ENCODE results near the gene PRAC2.

Gene PRAC2

DNA sequence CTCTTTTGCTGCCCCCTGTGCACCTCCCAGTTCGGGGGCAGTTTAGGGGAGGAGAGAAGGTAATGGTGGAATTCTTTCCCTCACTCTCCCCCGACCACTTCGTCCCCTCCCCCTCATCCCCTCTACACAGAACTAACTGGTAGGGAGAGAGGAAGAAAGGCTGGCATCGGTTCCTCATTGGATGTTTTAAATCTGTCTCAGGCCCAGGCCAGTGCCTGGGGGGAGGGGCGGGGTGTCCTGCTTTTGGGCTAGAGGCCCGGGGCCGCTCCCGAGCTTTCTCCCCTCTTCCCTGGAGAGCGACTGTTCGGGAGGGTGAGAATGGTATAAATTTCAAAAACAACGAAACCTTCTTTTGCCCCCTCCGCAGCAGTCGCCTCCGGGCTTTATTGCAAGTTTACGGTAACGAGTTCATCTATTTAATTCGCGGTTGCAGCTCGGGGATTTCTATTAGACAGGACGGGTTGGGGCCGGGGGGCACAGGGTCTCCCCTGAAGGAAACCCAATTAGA, at the start of gene PRAC2:
PRAC2 (plus strand) TSS at position 271 of the 508 bp plus-strand sequence. CDS start 1,226 bp downstream, outside the sequence.
- in situ Hi-C loops (cut with HindIII; ENCODE audit: low sequenced_read_pairs): no loop called here

DNA sequence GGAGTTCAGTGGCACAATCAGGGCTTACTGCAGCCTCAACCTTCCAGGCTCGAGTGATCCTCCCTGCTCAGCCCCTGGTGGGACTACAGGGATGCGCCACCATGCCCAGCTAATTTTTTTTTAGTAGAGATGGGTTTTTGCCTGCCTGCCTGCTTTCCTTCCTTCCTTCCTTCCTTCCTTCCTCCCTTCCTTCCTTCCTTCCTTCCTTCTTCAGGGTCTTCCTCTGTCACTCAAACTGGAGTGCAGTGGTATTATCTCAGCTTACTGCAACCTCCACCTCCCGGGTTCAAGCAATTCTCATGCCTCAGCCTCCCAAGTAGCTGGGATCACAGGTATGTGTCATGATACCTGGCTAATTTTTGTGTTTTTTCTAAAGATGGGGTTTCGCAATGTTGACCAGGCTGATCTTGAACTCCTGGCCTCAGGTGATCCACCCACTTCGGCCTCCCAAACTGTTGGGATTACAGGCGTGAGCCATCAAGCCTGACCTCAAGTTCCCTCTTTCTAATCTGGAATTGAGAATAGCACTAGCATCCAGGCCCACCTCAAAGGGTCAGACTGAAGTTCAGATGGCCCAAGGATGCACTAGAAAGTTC, 45.9 kb upstream of the PRAC2 start:
- in situ Hi-C loops (cut with HindIII; ENCODE audit: low sequenced_read_pairs): loop anchor here (5.0 kb wide), 1 partner anchor 75 kb away; no protein-coding TSS in a partner anchor

DNA sequence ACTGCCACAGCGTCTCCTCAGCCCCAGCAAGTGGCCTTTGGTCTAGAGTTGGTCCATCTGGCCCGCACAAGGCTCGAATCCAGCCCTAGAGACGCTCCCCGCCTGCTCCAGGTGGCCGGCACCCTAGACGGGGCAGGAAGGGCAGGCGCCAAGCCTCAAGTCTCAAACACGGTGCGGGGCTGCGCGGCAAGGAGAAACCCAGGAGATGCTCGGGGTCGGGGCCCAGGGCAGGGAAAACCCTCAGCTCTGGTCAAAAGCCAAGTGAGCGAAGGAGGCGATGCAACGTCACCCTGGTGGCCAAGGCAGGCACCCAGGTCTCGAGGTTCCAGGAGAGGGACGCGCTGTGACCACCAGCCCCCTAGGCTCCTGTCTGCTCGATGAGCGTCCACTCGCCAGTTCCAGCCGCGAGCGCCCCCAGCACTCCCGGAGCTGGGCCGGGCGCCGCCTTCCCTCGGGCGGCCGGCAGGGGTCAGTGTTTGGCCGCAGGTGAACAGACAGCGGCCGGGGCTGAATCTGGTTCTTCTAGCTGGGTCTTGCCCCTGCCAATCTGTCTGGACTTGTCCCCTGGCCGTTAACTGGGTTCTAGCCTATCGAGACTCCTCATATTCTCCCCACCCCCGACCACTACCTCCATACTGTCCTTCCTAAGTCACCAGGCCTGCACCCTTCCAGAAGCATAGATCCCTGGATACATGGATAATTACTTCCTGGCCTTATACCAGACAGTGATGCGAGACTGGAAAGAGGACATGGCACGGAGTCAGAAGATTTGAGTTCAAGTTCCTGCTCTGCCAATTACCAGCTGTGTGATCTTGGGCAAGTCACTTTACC, 44.6 kb upstream of the PRAC2 start:
- in situ Hi-C loops (cut with HindIII; ENCODE audit: low sequenced_read_pairs): loop anchor here (5.0 kb wide), 1 partner anchor 74 kb away; no protein-coding TSS in a partner anchor

DNA sequence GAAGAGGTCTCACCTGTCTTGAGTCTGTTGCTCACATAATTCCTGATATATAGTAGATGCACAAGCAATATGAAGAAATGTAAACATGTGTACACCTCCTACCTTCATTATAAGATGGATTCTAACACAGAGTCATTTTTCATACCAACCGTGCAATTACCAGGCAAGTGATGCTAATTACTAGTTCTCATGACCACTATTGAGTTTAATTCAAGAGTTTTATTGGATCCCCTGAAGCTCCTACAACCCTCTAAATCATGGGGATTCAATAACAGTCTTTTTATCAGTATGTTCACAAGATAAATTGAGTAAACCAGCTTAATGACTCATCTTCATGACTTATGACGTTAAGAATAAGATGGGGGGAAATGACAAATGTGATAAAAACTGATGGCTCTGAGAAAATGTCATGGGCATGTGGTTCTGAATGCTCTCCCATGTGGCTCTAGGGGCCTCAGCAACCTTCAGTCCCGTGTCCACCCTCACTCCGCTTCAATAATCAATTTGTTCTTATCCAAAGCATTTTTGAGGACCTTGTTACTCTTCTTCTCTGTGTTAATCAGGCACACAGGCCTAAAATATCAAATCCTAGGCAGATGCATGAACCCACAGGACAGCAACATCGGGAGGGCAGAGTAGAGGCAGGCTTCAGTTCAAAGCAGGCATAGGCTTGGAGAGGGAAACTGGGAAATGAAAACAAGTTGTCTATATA, 43.4 kb upstream of the PRAC2 start:
- in situ Hi-C loops (cut with HindIII; ENCODE audit: low sequenced_read_pairs): loop anchor here (5.0 kb wide), 1 partner anchor 73 kb away; no protein-coding TSS in a partner anchor

DNA sequence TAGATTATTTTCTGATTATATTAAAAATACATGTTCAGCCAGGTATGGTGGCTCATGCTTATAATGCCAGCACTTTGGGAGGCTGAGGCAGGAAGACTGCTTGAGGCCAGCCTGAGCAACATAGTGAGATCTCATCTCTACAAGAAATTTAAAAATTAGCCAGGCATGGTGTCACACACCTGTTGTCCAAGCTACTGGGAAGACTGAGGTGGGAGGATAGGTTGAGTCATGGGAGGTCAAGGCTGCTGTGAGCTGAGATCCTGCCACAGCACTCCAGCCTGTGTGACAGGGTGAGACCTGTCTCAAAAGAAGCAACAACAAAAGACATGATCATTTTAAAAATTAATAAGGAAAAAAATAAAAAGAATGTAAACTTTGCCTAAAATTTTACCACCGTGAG, 41.4 kb upstream of the PRAC2 start:
- in situ Hi-C loops (cut with HindIII; ENCODE audit: low sequenced_read_pairs): no loop called here

DNA sequence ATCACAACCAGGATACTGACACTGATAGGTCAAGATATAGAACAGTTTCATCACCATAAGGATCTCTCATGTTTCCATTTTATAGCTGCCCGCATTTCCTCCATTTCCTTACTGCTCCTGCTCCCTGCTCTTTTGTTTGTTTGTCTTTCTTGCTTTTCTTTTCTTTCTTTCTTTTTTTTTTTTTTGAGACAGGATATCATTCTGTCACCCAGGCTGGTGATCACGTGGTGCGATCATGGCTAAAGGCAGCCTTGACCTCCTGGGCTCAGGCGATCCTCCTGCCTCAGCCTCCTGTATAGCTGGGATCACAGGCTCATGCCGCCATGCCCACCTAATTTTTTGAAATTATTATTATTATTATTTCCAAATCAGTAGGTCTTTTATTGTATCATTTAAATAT, 32.3 kb upstream of the PRAC2 start:
- in situ Hi-C loops (cut with HindIII; ENCODE audit: low sequenced_read_pairs): no loop called here

DNA sequence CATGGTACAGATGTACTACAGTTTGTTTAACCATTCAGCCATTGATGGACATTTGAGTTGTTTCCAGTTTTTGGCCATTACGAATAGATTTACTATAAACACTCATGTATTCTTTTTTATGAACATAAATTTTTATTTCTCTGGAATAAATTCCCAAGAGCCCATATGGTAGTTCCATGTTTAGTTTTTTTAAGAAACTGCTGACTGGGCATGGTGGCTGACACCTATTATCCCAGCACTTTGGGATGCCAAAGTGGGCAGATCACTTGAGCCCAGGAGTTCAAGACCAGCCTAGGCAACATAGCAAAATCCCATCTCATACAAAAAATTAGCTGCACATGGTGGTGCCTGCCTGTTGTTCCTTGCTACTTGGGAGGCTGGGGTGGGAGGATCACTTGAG, 30.9 kb upstream of the PRAC2 start:
- in situ Hi-C loops (cut with HindIII; ENCODE audit: low sequenced_read_pairs): no loop called here

DNA sequence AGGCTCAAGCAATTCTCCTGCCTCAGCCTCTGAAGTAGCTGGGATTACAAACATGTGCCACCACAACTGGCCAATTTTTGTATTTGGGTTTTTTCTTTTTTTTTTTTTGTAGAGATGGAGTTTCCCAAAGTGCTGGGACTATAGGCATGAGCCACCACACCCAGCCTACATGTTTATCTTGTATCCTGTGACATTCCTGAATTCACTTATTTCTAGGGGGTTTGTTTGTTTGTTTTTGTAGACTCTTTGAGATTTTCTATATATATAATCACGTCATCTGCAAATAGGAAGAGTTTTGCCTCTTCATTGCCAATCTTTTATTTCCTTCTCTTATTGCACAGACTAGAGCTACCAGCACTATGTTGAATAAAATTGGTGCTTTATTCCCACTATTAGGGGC, 29.8 kb upstream of the PRAC2 start:
- in situ Hi-C loops (cut with HindIII; ENCODE audit: low sequenced_read_pairs): no loop called here

DNA sequence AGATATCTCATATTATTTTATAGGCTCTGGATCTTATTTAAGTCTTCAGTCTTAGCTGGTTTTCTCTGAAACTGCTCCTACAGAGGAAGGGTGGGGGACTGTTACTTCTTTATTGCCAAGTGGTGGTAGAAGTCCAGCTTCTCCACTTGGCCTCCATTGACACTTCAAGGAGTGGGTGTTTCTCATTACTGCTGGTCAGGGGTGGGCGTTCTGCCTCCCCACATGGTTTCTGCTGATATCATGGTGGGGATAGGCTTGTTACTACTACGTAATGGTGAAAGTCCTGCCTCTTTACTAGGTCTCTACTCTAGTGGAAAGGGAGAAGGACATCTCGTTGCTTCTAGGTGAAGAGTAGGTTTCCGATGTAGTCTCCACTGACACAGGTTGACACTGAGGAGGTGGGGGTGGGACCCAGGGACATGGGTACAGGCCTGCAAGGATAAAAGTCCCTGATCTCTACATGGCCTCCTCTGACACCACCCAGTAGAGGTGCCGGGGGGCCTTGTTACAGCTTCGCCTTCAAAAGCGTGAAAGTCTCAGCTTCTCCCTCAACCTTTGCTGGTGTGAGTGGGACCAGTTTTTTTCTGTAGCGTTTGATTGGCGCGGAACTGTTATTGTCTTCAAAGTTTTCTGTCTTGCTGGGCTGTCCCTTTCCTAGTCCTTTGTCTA, 21.0 kb upstream of the PRAC2 start:
- in situ Hi-C loops (cut with HindIII; ENCODE audit: low sequenced_read_pairs): no loop called here

DNA sequence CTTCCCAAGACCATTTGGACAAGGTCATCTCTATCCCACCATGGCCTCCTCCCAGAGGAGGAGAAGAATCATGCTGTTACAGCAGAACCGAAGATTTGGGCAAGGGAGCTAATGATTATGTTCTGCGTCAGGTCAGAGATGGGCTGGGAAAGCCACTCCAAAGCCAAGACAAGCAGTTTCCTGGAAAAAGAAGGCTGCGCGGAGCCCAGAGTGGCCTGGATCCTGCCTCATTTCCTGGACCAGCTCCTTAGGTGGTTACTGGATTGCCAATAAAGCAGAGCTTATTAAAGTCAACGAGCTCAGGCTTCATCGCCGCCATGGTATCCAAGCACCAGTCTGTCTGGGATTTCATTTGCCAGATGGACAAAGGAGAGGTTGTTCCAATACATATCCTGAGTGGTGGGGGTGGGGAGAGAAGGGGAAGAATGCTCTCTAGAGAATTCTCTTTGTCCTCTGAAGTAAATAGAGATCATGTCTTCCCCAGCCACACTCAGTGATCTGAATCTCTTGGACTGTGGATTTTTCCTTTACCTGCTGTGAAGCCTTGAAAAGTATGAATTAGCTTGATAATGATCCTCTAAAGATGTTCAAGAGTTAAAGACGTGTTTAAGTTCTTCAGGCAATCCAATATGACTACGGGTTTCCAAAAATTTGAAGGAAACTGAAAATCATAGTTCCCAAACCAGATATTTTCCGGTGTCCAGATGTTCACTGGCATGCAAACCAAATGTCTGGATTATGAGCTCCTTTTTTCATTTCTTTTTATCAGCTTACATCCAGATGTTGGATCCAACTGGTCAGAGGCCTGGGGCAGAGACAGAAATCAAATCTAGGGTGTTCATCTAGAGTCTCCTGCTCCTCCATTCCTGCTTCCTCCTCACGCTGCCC, 18.4 kb upstream of the PRAC2 start:
- in situ Hi-C loops (cut with HindIII; ENCODE audit: low sequenced_read_pairs): no loop called here

DNA sequence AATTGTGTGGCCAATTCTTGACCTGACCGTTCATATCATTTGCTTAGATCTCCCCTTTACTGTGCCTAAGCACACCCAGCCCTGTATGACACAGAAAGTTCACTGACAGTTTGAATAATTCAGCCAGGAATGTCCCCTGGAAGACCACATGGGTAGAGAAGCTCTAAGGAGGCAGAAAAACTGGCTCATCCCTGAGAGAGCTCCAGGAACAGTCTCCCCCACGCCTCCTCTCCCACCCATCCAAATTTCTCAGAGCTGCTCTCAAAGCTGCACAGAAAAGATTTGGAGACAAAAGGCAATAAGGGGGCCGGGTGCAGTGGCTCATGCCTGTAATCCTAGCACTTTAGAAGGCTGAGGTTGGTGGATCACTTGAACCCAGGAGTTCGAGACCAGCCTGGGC, 11.9 kb upstream of the PRAC2 start:
- in situ Hi-C loops (cut with HindIII; ENCODE audit: low sequenced_read_pairs): no loop called here

DNA sequence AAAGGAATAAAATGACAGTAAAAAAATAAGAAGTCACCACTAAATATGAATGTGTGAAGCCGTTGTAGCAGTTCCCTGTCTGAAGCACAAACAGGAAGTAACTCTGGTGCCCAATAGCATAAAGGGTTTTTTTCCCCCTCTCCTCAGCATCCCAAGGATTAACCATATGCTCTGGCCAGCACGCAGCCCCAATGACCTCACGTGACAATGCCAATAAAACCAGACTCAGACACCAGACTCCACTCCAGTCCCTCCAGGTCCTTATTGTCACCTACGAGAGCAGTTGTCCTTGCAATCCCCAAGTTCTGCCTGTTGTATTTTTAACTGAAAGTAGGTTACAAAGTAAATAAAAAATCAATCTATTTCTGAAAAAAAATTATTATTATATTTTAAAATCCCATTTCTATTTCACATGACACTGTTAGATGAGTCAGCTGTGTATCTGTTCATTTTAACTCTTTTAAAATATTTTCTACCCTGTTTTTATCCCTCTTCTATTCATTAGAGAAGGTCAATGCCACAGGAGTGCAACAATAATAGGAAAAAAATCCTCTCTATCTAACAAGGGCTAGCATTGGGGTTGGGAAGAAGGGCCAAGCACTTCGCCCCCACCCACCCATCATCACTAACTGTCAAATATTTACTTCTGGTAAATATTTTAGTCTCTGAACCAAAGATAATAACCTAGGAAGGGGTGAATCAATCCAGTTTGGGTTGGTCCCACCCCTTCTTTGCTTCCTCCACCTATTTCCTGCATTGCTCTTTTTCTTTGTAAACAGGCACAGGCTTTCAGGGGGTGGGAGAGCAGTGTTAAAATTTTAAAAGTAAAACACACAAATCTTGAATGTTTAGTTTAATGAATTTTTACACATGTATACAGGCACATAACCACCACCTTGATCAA, 7.2 kb upstream of the PRAC2 start:
- in situ Hi-C loops (cut with HindIII; ENCODE audit: low sequenced_read_pairs): loop anchor here (5.0 kb wide), 1 partner anchor 93 kb away; no protein-coding TSS in a partner anchor

DNA sequence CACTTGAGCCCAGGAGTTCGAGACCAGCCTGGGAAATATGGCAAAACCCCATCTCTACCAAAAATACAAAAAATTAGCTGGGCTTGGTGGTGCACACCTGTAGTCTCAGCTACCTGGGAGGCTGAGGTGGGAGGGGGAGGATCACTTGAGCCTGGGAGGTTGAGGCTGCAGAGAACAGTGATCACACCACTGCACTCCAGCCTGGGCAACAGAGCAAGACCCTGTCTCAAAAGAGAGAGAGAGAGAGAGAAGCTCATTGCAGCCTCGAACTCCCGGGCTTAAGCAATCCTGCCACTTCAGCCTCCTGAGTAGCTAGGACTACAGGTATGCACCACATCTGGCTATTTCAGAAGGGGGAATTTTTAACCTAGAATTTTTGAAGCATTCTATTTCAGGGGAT, 6.4 kb upstream of the PRAC2 start:
- in situ Hi-C loops (cut with HindIII; ENCODE audit: low sequenced_read_pairs): loop anchor here (5.0 kb wide), 1 partner anchor 94 kb away; no protein-coding TSS in a partner anchor

DNA sequence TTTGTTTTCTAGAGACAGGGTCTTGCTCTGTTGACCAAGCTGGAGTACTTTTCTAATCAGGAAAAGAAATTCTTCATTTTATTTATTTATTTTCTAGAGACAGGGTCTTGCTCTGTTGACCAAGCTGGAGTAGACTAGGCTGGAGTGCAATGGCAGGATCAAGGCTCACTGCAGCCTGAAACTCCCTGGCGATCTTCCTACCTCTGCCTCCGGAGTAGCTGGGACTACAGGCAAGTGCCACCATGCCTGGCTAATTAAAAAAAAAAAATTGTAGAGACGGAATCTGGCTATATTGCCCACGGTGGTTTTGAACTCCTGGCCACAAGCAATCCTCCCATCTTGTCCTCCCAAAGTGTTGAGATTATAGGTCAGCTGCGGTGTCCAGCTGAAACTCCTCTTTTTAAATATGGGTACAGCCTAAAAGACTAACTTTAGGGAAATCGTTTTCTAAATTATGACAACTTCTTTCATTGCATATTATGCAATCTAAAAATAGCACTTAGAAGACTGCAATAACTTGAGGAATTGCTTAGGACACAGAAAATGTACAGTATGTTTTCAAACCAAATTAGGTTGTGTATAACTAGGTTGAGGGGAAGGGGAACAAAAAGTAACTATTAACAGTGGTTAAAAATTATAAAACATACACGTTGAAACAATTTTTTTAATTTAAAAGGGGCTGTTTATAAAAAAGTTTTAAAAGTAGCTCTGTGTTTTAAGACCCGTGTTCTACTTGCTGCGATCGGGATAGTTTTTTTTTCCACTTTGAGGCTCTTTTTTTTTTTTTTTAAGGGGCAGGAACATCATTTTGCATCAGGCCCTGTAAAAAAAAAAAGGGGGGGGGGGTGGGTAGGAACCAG, 5.4 kb upstream of the PRAC2 start:
- in situ Hi-C loops (cut with HindIII; ENCODE audit: low sequenced_read_pairs): loop anchor here (5.0 kb wide), 1 partner anchor 95 kb away; no protein-coding TSS in a partner anchor

DNA sequence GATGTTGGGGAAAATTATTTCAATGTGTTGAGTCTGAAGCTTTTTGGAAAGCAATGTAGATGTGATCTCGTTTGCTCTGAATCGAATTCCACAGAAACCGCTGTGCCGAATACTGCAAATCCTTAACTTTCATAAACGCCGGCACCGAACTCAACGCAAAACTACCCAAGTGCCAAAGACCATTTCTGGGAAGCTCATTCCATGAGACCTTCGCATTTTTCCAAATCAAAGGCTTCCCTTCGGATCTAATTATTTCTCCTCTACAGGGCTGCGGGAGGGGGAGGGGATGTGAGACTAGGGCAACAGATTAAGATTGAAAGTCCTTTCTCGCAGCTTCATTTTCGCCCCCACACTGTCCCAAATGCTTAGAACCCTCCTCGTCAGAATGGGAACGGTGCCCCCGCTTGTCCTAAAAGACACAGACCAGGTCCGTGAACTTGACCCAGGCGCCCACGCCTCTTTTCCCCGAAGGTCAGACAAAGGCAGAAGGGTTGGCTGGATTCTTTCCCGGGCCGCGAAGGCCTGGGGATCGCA, 4.7 kb upstream of the PRAC2 start:
- in situ Hi-C loops (cut with HindIII; ENCODE audit: low sequenced_read_pairs): loop anchor here (5.0 kb wide), 1 partner anchor 96 kb away; no protein-coding TSS in a partner anchor

DNA sequence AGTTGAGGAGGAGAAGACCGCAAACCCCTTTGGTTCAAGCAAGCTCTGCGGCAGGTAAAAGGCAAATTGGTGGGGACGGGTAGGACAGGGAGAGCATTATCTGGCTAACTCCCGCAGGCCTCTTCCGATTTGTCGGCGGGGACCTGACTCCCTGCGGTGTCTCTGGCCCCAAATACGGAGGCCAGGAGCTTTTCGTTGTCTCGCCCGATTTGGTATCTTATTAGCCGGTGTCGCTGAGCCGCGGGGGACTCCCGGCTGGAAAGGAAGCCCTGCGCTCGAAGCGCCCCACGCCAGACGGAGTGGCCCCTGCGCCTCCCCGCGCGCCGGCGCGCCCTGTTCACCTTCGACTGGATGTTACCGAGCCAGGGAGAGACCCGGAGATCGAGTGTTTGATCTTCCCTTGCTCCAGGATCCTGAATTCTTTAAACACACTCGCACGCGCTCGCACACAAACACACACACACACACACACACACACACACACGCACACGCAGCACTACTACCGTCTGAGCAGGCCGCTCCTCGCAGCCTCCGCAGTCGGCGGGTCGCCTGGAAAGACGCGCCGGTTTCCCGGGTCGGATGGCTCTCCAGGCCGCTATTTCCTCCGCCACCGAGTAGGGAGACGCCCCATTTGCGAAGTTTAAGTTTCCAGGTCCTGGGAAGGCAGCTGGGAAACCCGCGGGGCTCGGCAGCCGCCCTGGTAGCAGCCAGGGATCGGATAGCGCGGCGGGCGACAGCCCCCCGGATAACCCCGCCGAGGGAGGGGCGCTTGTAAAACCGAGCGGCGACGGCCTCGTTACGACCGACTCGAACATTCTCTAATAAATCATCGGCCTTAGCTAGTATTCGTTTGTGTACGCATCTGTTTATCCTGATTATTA, 4.0 kb upstream of the PRAC2 start:
- in situ Hi-C loops (cut with HindIII; ENCODE audit: low sequenced_read_pairs): loop anchor here (5.0 kb wide), 1 partner anchor 97 kb away; no protein-coding TSS in a partner anchor
